ENCODE results near the gene NF1. TPM values are rescaled to one million over a fixed set of nuclear protein-coding genes. Genes with fewer than 3 reads are reported as not detected.

The NF1 gene
- total RNA-seq, 4 donors from 2014 or later, result 15.6 to 48.4 (median 26.9) TPM

GRCh38 chr17:31422443-31422842, 327.7 kb downstream of the NF1 start:
- peaks cover 0 to 28% (median 0%) of the 10 kb centered on the region in 4 donors for H3K27me3 ChIP-seq
- intact Hi-C loops (cut with DNase I), result no loop called here
- DNase-seq, result no peak
- H3K36me3 ChIP-seq, result no peaks in the 10 kb centered on the region
- H3K4me3 ChIP-seq, result no peak overlapping the region
- H3K9me3 ChIP-seq, result no peaks in the 10 kb centered on the region
- H3K27ac ChIP-seq, result no peak overlapping the region
- H3K4me1 ChIP-seq, result no peaks in the 10 kb centered on the region
- WGBS, 2 donors, result 75 to 80% methylated on average over 3 of the region's 3 CpGs
- TF ChIP-seq CTCF (IDR thresholded peaks at IDR 0.05) (no peak), POLR2A (IDR thresholded peaks at IDR 0.05) (no peak)

GRCh38 chr17:31424944-31425281, 330.1 kb downstream of the NF1 start:
- DNase-seq, result no peak
- intact Hi-C loops (cut with DNase I), result no loop called here
- Histone ChIP-seq H3K4me1 (no peaks in the 10 kb centered on the region), H3K4me3 (no peak overlapping the region), H3K36me3 (no peaks in the 10 kb centered on the region), H3K27ac (no peak overlapping the region), H3K9me3 (no peaks in the 10 kb centered on the region), H3K27me3 (peaks cover 0 to 50% (median 0%) of the 10 kb centered on the region in 4 donors)
- TF ChIP-seq CTCF (IDR thresholded peaks at IDR 0.05) (no peak), POLR2A (IDR thresholded peaks at IDR 0.05) (no peak)
- 49 to 76% methylated on average over 4 to 5 of the region's 5 CpGs for WGBS, 2 donors

- DNase-seq, result no peak
- peaks cover 0 to 52% (median 0%) of the 10 kb centered on the region in 4 donors for H3K27me3 ChIP-seq
- no peak overlapping the region for H3K27ac ChIP-seq
Measured at GRCh38 chr17:31425282-31426040, 330.7 kb downstream of the NF1 start.

More at GRCh38 chr17:31425282-31426040, 330.7 kb downstream of the NF1 start:
- TF ChIP-seq CTCF (IDR thresholded peaks at IDR 0.05), result no peak
- TF ChIP-seq POLR2A (IDR thresholded peaks at IDR 0.05), result no peak
- Histone ChIP-seq H3K4me1 (no peaks in the 10 kb centered on the region), H3K36me3 (no peaks in the 10 kb centered on the region), H3K9me3 (no peaks in the 10 kb centered on the region), H3K4me3 (no peak overlapping the region)
- intact Hi-C loops (cut with DNase I), result no loop called here
- WGBS, 2 donors, result 58 to 72% methylated on average over 7 to 8 of the region's 17 CpGs

Small RNA genes within 50 kb of the gene (small RNA-seq; reads per million reads assigned to genes)
- gene MIR4733, result 0 to 0.07 (median 0) reads per million in 4 donors

Other genes with a start within 250 kb of the NF1 start
- 10 to 100 TPM in 2 of 4 donors, 1 to 10 TPM in 2; 3.6 to 17.0 (median 9.2) TPM for gene TEFM, start 188.7 kb upstream of the NF1 start, total RNA-seq
- gene ADAP2, start 173.0 kb upstream of the NF1 start, total RNA-seq, result 10 to 100 TPM in 1 of 4 donors, 1 to 10 TPM in 3; 3.0 to 15.0 (median 9.4) TPM
- gene RNF135, start 123.9 kb upstream of the NF1 start, total RNA-seq, result 10 to 100 TPM; 19.7 to 27.1 (median 21.9) TPM
- under 1 TPM in 1 of 4 donors, not detected in 3; 0.76 TPM for gene OMG, start 202.3 kb downstream of the NF1 start, total RNA-seq
- gene EVI2B, start 219.1 kb downstream of the NF1 start, total RNA-seq, result 10 to 100 TPM in 1 of 4 donors, 1 to 10 TPM in 3; 1.7 to 13.4 (median 4.2) TPM
- 10 to 100 TPM in 1 of 4 donors, 1 to 10 TPM in 2, under 1 TPM in 1; 0.68 to 11.1 (median 3.3) TPM for gene EVI2A, start 226.6 kb downstream of the NF1 start, total RNA-seq